Measurements from ENCODE around the gene TCEAL6. TPM values are rescaled to one million over a fixed set of nuclear protein-coding genes. Genes with fewer than 3 reads are reported as not detected.
A peak's percentile ranks its signal among the peaks of the same experiment; 100 is the strongest.
"Not testable (repeated sequence)": the region's sequence is repeated elsewhere in the genome, so short reads cannot be mapped to it uniquely, and the experiment has no call there.

Gene TCEAL6
- total RNA-seq (not detected in 2 replicates), polyA plus RNA-seq (not detected in 2 replicates)

DNA sequence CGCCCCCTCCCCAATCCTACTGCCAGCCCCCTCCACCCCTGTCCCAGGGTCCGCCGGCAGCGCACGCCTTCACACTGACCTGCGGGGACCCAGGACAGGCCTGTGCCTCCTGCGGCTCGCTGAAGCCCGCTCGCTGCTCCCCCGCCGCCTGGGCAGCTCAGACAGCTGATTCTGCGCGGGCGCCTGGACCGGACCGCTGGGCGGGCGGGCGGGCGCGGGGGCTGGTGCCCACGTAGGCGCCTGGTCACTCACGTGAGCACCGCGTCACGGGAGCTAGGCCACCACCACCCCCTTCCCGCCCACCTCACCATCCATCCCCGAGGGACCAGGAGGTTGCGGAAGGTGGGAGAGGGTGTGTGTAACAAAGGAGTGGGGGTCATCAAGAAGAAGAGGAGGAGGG, at the start of gene TCEAL6:
TSS of gene TCEAL6 (minus strand) at position 208 of the 400 bp plus-strand sequence.
- not testable (repeated sequence) for H3K27me3 ChIP-seq; H3K9me3 ChIP-seq (ENCODE audit: low read depth); H3K36me3 ChIP-seq; DNase-seq (ENCODE audit: low read depth in 1 of 2, low spot score in 1 of 2); H3K4me1 ChIP-seq (ENCODE audit: low read depth); H3K27ac ChIP-seq; H3K4me3 ChIP-seq

DNA sequence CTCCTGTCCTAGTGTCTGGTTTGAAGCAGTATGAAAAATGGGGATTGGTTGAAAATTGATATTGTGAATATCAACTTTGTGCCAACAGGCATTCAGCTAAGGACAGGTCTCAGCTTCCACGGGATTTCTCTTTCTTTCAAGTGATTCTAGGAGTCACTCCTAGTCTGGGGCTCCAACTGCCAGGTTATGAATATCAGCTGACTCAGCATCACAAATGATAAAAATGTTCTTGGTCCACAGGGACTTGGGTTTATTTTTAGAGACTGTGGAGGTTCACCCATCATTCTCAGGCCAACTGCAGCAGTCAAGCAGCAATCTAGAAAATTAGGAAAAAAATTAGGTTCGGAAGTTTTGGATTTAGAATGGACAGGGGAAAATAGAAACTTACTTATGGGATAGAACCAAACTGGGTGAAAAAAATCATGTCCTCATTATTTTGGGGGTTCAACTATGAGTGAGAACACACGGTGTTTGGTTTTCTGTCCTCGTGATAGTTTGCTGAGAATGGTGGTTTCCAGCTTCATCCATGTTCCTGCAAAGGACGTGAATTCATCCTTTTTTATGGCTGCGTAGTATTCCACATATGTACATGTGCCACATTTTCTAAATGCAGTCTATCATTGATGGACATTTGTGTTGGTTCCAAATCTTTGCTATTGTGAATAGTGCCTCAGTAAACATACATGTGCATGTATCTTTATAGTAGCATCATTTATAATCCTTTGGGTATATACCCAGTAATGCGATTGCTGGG, 43.9 kb upstream of the TCEAL6 start:
- no peak for DNase-seq (ENCODE audit: low read depth in 1 of 2, low spot score in 1 of 2)
- H3K9me3 ChIP-seq (ENCODE audit: low read depth): no peaks in the 10 kb centered on the region
- H3K36me3 ChIP-seq: no peaks in the 10 kb centered on the region
- H3K27ac ChIP-seq: no peak overlapping the region
- no peak for TF ChIP-seq CTCF (IDR thresholded peaks at IDR 0.05; ENCODE audit: low read depth, low read length)
- H3K4me1 ChIP-seq (ENCODE audit: low read depth): no peaks in the 10 kb centered on the region
- H3K4me3 ChIP-seq: no peak overlapping the region
- H3K27me3 ChIP-seq: no peaks in the 10 kb centered on the region

- no peak within 1 kb of the TSS for H3K27ac ChIP-seq
- TF ChIP-seq CTCF (IDR thresholded peaks at IDR 0.05; ENCODE audit: low read depth, low read length): no peak
- peak within 1 kb of the TSS; percentile 42 for H3K4me3 ChIP-seq
- no peaks in the 10 kb centered on the region for H3K9me3 ChIP-seq (ENCODE audit: low read depth)
- H3K4me1 ChIP-seq (ENCODE audit: low read depth): no peaks in the 10 kb centered on the region
- peak in 1 of 2 donors; percentile 80 for DNase-seq (ENCODE audit: low read depth in 1 of 2, low spot score in 1 of 2)
- H3K27me3 ChIP-seq: no peaks in the 10 kb centered on the region
- no peaks in the 10 kb centered on the region for H3K36me3 ChIP-seq
These were observed 13.5 kb upstream of the TCEAL6 start, which contains the start of gene BEX5 for GRCh38 chrX:102155806-102156179. TSS of gene BEX5 (minus strand) at chrX:102155977. CDS start at chrX:102154265, 1,712 bp downstream.

GRCh38 chrX:102154900-102155805, 12.9 kb upstream of the TCEAL6 start:
- TF ChIP-seq CTCF (IDR thresholded peaks at IDR 0.05; ENCODE audit: low read depth, low read length): no peak
- Histone ChIP-seq H3K9me3 (ENCODE audit: low read depth) (no peaks in the 10 kb centered on the region), H3K4me3 (peak overlapping the region; percentile 42), H3K4me1 (ENCODE audit: low read depth) (no peaks in the 10 kb centered on the region), H3K27me3 (no peaks in the 10 kb centered on the region), H3K36me3 (no peaks in the 10 kb centered on the region), H3K27ac (no peak overlapping the region)
- DNase-seq (ENCODE audit: low read depth in 1 of 2, low spot score in 1 of 2): peak in 1 of 2 donors; percentile 6

DNA sequence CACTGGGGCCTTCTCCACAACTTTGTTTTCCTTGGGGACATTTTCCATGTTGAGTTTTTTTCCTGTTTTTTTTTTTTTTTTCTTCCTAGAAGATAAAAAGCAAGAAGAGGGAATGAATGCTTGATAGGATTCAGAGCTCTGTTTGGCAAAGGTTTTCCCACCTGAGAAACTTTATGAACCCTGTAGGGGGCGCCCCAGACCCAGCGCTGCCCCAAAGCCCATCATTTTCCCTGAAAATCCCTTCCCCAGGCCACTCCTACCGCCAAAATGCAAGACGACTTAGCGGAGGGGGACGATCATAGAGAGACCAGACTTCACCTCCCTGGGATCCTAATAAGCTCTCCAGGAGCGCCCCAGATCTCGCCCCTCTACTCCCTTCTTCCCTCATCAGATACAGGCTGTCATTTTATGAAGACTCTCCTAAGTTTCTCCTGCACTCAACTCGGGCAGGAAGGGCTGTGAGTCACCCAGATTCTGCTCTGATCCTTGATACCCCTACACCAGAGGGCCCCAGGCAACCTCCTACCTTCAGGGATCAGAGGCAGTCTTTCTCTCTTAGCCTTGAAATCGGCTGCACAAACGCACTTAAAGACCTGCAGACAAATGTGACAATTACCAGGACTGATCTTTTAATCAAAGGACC, 12.1 kb upstream of the TCEAL6 start:
- Histone ChIP-seq H3K27ac (no peak overlapping the region), H3K4me1 (ENCODE audit: low read depth) (no peaks in the 10 kb centered on the region), H3K4me3 (no peak overlapping the region), H3K36me3 (no peaks in the 10 kb centered on the region), H3K9me3 (ENCODE audit: low read depth) (no peaks in the 10 kb centered on the region), H3K27me3 (no peaks in the 10 kb centered on the region)
- peak in 1 of 2 donors; percentile 5 for DNase-seq (ENCODE audit: low read depth in 1 of 2, low spot score in 1 of 2)
- TF ChIP-seq CTCF (IDR thresholded peaks at IDR 0.05; ENCODE audit: low read depth, low read length): no peak

- not testable (repeated sequence) for H3K4me1 ChIP-seq (ENCODE audit: low read depth); H3K27ac ChIP-seq; H3K9me3 ChIP-seq (ENCODE audit: low read depth); H3K36me3 ChIP-seq; DNase-seq (ENCODE audit: low read depth in 1 of 2, low spot score in 1 of 2); H3K27me3 ChIP-seq; H3K4me3 ChIP-seq
These were observed 650 bp downstream of the TCEAL6 start for GRCh38 chrX:102141631-102142030.

GRCh38 chrX:102140876-102141275, 1.4 kb downstream of the TCEAL6 start:
- not testable (repeated sequence) for H3K4me3 ChIP-seq

More at GRCh38 chrX:102140876-102141275, 1.4 kb downstream of the TCEAL6 start:
- H3K27ac ChIP-seq; H3K27me3 ChIP-seq; H3K4me1 ChIP-seq (ENCODE audit: low read depth); DNase-seq (ENCODE audit: low read depth in 1 of 2, low spot score in 1 of 2); H3K9me3 ChIP-seq (ENCODE audit: low read depth); H3K36me3 ChIP-seq: not testable (repeated sequence)
